ENCODE measurements around the gene PYGM.
"Not testable (repeated sequence)": the region's sequence is repeated elsewhere in the genome, so short reads cannot be mapped to it uniquely, and the experiment has no call there.

The PYGM gene

GRCh38 chr11:64710418-64711137, 49.2 kb downstream of the PYGM start:
- TF ChIP-seq CTCF (IDR thresholded peaks at IDR 0.05; ENCODE audit: low read depth, low read length): no peak
- no peaks in the 10 kb centered on the region for H3K9me3 ChIP-seq (ENCODE audit: severe bottlenecking)
- no peak for DNase-seq
- H3K27ac ChIP-seq: no peak overlapping the region
- H3K27me3 ChIP-seq (ENCODE audit: insufficient read depth, low read depth, severe bottlenecking): peaks cover 18% of the 10 kb centered on the region
- H3K36me3 ChIP-seq: no peaks in the 10 kb centered on the region
- no peak overlapping the region for H3K4me3 ChIP-seq (ENCODE audit: low read depth, low read length)

DNA sequence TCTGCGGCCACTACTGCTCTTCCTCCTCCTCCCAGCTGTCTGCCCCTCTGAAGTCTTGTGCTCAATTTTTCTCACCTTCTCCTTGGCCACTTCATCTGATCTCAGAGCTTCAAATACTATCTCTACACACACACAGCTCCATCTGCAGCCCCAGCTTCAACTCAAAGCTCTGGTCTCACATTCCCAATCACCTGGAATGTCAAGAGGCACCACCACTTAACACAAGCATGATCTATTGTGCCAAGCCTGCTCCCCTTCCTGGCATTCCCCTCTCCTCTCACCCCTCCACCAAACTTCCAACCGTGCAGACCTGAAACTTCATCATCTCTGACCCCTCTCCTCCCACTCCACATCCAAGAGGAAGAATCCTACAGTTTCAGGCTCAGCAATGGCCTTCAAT, 54.3 kb downstream of the PYGM start:
- no peaks in the 10 kb centered on the region for H3K9me3 ChIP-seq (ENCODE audit: severe bottlenecking)
- no peak for TF ChIP-seq CTCF (IDR thresholded peaks at IDR 0.05; ENCODE audit: low read depth, low read length)
- H3K27me3 ChIP-seq (ENCODE audit: insufficient read depth, low read depth, severe bottlenecking): no peaks in the 10 kb centered on the region
- H3K36me3 ChIP-seq: no peaks in the 10 kb centered on the region
- no peak overlapping the region for H3K27ac ChIP-seq
- DNase-seq: no peak
- H3K4me3 ChIP-seq (ENCODE audit: low read depth, low read length): no peak overlapping the region

DNA sequence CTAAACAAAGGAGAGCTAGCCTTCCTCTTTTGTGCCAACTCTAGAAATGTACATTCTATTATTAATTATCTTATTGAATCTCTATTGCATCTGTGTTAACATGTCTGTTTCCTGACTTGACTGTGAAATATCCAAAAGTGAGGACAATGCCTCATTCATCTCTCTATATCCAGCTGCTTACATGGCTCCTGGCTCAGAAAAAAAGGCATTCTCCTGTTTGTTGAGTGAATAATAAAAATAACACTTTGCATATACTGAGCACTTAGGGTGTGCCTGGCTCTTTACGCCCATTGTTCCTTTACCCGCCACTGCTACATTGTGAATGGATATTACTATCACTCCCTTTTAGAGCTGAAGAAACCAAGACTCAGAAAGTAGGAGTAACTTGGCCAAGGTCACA, 56.7 kb downstream of the PYGM start:
- H3K27me3 ChIP-seq (ENCODE audit: insufficient read depth, low read depth, severe bottlenecking): no peaks in the 10 kb centered on the region
- no peaks in the 10 kb centered on the region for H3K9me3 ChIP-seq (ENCODE audit: severe bottlenecking)
- no peak for TF ChIP-seq CTCF (IDR thresholded peaks at IDR 0.05; ENCODE audit: low read depth, low read length)
- H3K36me3 ChIP-seq: no peaks in the 10 kb centered on the region
- no peak for DNase-seq
- no peak overlapping the region for H3K27ac ChIP-seq
- no peak overlapping the region for H3K4me3 ChIP-seq (ENCODE audit: low read depth, low read length)

- not testable (repeated sequence) for H3K27ac ChIP-seq
Observed at GRCh38 chr11:64701956-64702355, 57.8 kb downstream of the PYGM start.

GRCh38 chr11:64698427-64698826, 61.3 kb downstream of the PYGM start:
- no peak for DNase-seq

More at GRCh38 chr11:64701956-64702355, 57.8 kb downstream of the PYGM start:
- not testable (repeated sequence) for H3K27me3 ChIP-seq (ENCODE audit: insufficient read depth, low read depth, severe bottlenecking); DNase-seq; H3K36me3 ChIP-seq; H3K4me3 ChIP-seq (ENCODE audit: low read depth, low read length); H3K9me3 ChIP-seq (ENCODE audit: severe bottlenecking)

More at GRCh38 chr11:64698427-64698826, 61.3 kb downstream of the PYGM start:
- Histone ChIP-seq H3K36me3 (no peaks in the 10 kb centered on the region), H3K27ac (no peak overlapping the region), H3K27me3 (ENCODE audit: insufficient read depth, low read depth, severe bottlenecking) (no peaks in the 10 kb centered on the region), H3K9me3 (ENCODE audit: severe bottlenecking) (no peaks in the 10 kb centered on the region), H3K4me3 (ENCODE audit: low read depth, low read length) (no peak overlapping the region)
- TF ChIP-seq CTCF (IDR thresholded peaks at IDR 0.05; ENCODE audit: low read depth, low read length): no peak
